GM19467 (cell line): ENCODE results near the gene UTP15.

Experiments
- ATAC-seq: cut with Tn5 transposase; IDR thresholded peaks from one replicate; pipeline ENCODE4 v1.9.1; 2021; ENCODE audit warnings: mild to moderate bottlenecking, moderate library complexity; ENCODE audit not compliant: unreplicated experiment

UTP15 gene

DNA sequence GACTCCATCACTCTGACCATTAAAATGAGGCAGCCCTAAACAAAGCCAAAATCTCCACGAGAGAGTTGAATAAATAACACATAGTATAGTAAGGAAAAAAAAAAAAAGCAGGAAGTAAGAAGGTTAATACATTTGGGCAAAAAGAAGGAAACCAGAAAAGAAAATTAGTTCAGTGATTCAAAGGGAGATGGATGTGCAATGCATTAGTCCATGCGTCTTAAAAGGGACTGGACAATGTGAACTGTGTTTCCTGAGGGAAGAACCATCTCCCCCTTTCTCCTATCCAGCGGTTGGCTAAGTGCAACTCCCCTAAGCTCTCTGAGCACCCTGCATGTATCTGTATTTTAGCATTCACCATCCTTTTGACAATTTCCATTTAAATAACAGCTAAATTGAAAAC is 1.5 kb upstream of the UTP15 start:
- ATAC-seq: no peak

DNA sequence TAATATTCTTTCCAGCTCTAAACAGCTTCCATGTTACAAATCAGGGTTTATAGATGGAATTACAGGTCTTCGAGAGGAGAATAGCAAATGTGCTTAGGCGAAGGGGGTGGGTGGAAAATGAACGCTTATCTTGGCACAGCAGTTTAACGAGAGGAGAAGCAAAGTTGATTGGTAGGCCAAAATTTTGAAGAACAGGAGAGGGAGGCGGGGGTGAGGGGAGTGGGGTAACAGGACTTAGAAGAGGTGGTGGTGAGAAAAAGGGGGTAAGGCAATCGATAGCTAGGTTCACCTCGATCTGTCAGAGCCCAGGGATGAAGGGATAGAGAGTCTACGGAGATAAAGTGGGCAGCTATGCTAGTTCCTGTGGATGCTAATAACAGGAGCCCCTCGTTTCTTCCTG is 868 bp upstream of the UTP15 start:
- ATAC-seq: no peak

DNA sequence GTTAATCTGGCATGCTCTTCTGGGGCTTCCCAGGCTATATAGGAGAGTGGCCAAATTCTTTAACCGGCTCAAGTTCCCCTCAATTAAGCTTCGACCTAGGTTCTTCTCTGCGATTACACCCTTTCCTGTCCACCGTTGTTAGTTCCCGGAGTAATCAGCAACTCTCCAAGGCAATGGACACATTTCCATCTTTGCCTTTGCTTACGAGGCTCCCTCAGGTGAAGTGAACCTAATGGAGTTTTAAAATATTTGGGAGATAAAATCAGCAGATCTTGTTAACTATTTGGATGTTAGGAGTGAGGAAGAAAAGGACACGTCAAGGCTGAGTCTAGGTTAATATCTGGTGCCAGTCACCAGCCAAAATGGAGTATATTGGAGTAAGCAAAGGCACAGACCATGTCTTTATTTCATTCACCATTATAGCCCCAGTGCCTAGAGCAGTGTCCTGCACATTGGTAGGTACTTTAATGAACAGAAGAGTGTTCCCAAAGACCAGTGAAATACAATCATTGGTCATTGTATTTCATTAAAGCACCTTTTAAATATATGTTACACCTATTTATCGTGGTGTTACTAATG is 515 bp downstream of the UTP15 start:
- peak; percentile 3 for ATAC-seq

DNA sequence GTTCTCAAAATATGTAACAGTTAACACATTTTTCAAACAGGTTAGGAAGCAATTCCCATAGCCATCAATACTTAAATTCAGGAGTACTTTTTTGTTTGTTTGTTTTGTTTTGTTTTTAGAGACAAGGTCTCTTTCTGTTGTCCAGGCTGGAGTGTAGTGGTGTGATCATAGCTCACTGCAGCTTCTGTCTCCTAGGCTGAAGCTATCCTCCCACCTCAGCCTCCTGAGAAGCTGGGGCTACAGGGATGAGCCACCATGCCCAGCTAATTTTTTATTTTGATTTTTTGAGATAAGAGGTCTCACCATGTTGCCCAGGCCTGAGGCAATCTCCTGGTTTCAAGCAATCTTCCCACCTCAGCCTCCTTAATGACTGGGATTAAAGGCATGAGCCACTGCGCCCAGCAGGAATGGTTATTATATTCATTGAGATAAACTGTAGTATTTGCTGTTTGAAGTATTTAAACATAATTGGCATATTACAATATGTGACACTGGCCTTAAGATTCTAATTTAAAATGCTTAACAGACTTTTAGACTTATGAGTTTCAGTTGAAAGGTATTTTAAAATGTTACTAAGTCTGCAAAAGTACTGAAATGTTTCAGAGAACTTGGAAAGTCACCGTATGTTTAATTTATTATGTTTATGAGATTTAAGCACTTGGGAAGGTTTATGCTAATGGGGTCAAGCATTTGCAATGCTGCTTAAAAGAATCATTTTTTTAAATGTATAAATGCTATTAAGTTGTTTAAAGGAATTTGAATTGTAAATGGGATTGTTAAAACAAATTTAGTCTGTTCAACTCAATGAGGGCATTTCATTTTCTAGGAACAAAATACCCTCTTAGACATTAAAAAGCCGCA is 17.0 kb downstream of the UTP15 start:
- ATAC-seq: no peak

DNA sequence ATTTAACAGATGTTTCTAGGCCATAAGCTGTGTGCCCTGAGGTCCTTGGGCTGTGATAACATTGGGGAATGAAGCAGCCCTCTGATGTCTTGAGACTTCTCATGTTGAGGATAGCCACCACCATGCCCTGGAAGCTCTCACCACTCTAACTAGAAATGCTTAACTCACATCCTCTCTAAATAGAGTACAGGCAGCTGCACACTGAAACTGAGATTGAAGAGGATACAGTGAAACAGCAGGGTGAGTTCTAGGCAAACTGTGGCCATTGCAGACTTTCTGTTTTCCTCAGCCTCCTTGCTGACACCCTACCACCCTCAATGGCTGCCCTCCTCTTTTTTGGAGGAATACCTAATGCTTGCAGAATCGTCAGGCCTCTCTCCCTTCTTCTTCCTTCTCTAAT is 22.4 kb downstream of the UTP15 start:
- ATAC-seq: peak; percentile 72

DNA sequence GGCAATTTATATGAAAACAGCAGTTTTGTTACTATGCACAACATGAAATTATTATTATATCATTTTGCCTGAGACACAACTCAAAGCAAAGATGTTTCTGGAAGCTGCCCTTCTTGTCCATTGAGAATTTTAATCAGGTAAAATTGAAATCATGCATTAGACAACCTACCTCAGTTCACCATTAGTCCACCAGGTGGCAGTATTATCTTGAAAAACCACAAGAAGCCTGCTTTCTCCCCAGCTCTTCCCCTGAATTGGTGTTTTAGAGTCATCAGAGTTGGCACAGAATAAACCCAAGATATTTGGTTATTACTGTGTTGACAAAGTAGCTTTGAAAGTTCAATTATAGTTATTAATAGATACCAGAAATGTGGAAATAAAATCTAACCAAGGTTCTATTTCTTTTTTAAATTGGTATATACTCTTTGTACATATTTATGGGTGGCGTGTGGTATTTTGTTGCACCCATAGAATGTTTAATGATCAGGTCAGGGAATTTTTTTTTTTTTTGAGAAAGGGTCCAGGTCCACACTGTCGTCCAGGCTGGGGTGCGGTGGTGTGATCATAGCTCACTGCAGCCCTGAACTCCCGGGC is 25.7 kb downstream of the UTP15 start:
- ATAC-seq: no peak

DNA sequence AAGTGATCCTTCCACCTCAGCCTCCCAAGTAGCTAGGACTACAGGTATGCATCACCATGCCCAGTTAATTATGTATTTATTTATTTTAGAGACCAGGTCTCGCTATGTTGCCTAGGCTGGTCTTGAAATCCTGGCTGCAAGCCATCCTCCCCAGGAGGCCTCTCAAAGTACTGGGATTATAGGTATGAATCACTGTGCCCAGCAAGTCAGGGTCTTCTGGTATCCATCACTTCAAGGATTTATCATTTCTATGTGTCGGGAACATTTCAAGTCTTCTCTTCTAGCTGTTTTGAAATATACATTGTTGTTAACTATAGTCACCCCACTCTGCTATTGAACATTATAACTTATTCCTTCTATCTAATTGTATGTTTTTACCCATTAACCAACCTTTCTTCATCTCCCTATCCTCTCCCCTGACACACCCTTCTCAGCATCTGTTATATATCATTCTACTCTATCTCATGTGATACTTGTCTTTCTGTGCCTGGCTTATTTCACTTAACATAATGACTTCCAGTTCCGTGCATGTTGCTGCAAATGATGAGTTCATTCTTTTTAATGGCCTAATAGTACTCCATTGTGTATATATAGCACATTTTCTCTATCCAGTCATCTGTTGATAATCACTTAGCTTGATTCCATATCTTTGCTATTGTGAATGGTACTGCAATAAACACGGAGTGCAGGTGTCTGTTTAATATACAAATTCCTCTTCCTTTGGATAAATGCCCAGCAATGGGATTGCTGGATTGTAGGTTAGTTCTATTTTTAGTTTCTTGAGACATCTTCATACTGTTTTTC is 26.4 kb downstream of the UTP15 start:
- no peak for ATAC-seq

DNA sequence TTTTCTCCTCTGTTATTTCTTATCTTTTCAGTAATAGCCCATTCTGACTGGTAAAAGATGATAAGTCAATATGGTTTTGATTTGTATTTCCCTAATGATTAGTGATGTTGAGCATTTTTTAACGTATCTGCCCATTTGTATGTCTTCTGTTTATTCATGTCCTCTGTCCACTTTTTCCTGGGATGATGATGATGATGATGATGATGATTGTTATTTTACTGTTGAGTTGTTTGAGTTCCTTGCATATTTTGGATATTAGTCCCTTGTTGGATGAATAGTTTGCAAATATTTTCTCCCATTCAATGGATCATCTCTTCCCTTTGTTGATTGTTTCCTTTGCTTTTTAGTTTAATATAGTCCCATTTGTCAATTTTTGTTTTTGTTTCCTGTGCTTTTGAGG is 27.0 kb downstream of the UTP15 start:
- no peak for ATAC-seq

DNA sequence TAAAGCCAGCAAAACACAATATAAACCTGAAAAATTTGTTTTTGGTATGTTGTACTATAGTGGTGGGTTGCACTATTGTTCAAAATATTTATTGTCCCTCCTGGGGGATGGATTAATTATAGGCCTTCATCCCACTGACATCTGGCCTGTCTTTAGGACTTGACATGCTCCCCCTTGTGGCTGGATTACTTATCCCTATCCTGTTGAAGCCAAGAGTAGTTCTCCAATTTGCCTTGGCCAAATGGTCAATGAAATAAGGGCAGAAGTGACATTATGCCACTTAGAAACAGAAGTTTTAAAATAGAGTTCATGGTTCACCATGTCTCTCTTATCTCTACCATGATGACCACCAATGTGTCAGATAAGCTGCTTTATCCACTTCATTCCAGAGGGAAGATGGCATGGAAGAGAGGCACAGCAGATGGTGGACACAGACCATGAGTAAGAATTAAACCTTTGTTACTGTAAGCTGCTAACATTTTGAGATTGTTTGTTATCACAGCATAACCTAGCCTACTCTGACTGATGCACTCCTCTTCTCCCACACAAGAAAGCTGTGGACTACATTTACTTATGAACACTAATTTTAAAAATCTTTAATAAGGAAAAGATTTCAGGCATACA is 31.3 kb downstream of the UTP15 start:
- ATAC-seq: no peak

DNA sequence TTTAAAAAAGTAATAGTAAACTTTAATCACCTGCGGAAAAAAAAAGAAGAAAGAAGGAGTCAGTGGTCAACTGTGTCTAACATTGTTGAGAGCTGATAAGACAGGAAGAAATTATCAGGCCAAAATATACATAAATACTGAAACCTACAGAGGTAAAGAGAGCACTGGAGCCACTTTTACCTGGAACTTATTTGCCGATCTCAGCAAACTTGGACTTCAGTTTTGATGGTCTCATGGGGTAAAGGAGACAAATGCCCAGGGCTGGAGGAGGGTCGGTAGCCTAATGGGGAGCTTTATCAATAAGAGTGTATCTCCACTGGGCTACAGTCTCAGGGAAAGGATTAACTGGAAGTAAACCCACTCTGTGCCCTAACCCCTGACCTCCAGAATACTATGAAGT is 33.8 kb downstream of the UTP15 start:
- ATAC-seq: no peak

DNA sequence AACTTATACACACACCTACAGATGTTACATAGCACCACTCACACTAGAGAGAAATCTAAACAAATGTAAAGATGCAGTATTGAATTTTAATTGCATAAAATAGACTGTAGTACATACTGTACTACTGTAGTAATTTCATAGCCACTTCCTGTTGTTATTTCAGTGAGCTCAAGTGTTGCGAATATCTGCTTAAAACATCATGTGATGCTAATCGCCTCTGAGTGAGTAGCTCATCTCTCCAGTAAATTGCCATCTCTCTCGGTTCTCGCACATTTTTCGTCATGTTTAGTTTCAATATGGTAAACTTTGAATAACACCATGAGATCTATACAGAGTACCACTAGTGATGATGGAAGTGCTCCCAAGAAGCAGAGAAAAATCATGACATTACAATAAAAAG is 38.5 kb downstream of the UTP15 start:
- ATAC-seq: no peak

DNA sequence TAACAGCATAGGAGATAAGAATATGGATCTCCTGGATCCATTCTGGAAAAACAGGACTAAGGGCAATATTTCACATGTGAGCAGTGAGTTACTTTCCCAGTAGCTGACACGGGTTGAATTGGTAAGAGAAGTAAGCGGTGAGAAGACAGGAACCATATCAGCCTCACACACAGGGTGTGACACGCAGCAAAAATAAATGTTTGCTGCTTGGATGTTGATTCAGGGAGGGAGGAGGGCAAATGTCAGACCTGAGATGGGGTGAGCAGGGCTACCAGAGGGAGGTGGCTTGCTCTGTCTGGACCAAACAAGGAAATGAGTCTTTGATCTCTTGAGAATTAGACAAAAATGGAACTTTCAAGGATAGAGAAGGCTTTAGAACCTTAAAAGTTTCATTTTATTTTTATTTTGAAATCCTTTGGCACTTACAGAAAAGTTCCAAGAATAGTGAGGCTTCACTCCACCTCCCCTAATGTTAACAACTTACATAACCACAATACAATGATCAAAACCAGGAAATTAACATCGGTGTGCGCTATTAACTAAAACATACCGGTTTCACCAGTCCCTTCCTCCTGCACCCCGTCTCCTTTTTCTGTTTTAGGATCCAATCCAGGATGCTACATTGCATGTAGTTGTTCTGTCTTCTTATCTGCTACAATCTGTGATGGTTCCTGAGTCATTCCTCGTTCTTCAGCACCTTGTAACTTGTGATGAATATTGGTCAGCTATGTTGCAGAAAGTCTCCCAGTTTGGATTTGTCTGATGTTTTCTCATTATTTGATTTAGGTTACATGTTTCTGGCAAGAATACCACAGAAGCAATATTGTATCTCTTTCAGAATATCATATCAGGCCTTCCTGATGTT is 39.9 kb downstream of the UTP15 start:
- ATAC-seq: no peak

DNA sequence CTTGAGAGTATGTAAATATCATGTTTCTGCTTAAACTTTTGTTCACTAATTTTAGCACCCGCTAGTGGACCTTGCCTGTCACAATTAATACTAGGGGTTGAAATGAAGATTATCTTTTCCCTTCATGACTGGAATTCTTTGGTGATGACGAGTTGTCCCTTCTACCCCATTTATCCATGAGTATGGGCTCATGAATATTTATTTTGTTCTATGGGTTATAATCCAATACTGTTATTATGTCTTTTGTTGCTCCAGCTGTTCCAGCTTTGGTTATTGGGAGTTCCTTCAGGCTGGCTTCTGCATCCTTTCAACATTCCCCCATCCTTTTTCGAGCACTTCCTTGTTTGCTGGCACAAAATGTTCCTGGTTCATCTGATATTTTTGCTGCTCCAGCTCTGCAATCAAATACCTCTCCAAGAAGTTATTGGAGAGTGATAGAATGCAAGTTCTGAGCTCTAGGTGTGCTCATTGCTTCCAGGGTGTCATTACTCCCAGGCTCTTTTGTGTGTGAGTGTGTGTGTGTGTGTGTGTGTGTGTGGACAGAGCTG is 40.7 kb downstream of the UTP15 start:
- no peak for ATAC-seq

DNA sequence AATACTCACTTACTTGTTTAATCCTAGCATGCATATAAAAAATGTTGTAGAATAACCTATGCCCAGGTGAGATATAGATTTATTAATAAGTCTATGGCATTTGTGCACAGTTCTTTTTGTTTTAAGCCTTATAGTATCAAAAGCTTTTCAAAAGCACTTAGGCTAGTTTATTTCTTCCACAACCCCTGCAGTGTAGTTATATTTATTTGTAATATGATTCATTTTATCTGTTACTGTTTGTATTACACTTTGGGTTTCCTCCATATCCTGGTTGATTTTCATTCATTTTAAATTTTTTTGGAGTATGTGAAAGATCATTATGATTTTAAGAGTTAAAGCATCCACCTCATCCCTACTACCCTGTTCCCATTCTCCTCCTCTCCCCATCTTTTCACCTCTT is 41.7 kb downstream of the UTP15 start:
- no peak for ATAC-seq

DNA sequence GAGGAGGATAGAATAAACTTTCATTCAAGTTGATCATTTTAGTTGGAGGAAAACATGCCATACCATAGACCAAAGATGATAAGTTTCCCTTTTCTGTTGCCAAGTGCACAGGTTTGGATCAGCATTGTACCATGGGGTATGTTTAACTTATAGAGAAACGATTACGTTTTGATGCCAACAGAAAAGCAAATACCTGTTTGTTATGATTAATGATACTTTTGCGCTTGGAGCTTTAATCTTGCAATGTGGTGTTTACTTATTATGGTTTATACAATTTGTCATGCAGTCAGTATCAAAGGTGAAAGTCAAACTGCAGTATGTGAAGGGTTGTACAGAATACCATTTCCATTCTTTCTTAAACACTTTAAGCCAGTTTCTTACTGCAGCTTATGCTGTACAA is 47.3 kb downstream of the UTP15 start:
- no peak for ATAC-seq

DNA sequence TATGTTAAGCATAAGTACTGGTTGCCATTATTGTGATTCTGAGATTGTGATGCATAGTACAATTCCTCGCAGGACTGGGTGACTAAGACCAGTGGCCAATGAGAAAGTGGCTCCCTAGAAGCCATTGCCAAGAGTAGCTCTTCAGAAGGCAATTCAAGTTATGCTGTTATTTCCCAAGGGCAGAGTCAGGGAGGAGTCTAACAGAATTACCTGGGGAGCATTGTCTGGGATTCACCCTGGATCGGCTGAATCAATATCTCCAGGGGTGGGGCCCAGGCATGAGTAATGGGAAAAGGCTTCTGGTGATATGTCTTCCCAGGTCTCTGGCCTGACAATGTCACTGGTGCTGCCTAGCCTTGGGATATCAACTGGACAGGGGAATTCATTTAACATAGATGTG is 49.5 kb downstream of the UTP15 start:
- ATAC-seq: no peak

DNA sequence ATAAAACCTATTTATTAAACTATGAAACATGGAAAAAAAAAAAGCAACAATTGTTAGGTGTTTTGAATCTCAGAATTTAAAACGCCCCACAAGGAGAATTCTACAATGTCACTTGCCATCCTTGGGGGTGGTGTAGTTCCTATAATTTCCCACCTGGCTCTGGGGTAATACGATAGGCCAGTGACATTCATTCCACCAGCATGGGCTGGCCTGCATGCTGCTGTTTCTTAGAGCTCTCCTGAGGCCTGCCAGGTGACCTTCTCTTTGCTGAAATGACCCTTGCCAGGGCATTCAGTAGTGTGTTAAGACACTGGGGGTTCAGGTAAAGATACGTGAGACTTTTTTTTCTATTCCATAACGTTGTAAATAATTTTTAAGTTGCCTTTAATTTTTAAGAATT is 50.4 kb downstream of the UTP15 start:
- ATAC-seq: no peak

DNA sequence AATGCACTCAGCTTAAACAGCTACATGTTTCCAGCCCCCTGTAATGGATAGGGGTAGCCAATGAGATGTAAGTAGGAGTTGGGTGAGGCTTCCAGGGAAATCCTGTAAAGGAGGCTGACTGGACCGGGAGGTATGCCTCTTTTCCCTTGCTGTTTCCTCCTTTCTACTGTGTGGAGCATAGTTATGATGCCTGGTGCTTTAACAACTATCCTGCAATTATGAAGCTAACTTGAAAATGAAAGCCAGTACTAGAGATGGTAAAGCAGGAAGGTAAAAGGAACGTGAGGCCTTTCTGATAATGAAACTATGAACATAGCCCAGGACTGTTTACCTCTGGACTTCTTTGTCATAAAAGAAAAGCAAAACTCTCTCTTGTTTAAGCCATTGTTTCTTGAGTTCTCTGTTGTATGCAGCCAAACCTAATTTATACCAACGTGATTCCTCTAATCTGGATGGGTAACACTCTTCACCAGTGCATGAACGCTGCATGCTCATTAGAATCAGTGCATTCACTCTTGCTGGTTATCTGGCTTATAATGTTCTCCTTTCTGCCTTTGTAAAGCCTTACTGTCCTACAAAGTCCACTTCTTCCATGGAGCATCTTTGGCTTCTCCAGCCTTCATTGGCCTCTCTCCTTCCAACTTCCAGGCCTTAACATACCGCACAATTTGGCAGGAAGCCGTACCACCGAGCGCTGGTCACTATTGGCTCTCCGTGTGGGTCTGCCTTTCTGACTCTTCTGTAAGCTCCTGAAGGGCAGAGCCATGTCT is 52.2 kb downstream of the UTP15 start:
- ATAC-seq: no peak
